HG03280 (cell line): ENCODE data around the gene KCTD11.
"Not testable (repeated sequence)": the region's sequence is repeated elsewhere in the genome, so short reads cannot be mapped to it uniquely, and the experiment has no call there.

Experiments
- ATAC-seq: cut with Tn5 transposase; IDR thresholded peaks from one replicate; pipeline ENCODE4 v1.9.1; 2021; ENCODE audit warnings: mild to moderate bottlenecking, moderate library complexity; ENCODE audit not compliant: unreplicated experiment

KCTD11 gene

DNA sequence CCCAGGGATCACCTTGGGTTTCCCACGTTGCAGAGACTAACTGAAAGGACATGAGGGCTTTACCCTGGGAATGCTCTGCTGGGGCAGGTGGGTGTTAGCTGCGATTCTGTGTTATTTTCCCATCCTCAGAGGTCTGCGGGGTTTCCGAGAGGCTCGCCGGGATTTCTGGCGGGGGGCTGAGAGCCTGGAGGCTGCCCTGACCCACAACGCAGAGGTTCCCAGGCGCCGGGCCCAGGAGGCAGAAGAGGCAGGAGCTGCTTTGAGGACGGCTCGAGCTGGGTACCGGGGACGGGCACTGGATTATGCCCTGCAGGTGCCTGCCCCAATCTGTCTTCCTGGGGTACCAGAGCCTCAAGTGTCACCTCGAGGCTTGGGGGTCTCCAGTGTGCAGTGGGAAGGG lies 8.7 kb upstream of the KCTD11 start:
- ATAC-seq = no peak

DNA sequence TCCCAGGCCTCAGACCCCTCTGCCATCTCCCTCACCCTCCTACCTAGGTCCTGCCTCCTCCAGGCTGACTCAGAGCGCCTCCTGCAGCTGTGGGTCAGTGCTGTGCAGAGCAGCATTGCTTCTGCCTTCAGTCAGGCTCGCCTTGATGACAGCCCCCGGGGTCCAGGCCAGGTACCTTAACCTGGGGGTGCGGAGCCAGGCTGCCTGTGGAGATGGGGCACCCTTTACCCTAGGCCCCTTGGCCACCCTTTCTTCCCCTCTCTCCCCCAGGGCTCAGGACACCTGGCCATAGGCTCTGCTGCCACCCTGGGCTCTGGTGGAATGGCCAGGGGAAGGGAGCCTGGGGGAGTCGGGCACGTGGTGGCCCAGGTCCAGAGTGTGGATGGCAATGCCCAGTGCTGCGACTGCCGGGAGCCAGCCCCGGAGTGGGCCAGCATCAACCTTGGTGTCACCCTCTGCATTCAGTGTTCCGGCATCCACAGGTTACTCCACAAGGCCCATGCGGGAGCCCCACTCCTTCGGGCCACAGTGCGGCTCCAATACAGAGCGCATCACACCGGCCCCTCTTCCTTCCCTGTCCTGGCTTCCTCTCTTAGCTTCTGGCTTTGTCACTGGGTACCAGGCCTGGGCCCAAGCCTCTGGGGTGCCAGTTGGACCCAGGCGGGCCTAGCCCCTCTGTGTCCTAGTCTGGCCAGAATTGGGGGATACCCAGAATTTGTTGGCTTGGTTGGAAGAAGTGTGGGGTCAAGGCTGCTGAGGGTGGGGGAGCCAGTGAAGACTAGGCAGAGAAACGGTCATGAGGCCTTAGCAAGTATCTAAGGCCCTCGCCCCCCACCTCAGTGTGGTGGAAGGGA lies 5.0 kb upstream of the KCTD11 start:
- no peak for ATAC-seq

DNA sequence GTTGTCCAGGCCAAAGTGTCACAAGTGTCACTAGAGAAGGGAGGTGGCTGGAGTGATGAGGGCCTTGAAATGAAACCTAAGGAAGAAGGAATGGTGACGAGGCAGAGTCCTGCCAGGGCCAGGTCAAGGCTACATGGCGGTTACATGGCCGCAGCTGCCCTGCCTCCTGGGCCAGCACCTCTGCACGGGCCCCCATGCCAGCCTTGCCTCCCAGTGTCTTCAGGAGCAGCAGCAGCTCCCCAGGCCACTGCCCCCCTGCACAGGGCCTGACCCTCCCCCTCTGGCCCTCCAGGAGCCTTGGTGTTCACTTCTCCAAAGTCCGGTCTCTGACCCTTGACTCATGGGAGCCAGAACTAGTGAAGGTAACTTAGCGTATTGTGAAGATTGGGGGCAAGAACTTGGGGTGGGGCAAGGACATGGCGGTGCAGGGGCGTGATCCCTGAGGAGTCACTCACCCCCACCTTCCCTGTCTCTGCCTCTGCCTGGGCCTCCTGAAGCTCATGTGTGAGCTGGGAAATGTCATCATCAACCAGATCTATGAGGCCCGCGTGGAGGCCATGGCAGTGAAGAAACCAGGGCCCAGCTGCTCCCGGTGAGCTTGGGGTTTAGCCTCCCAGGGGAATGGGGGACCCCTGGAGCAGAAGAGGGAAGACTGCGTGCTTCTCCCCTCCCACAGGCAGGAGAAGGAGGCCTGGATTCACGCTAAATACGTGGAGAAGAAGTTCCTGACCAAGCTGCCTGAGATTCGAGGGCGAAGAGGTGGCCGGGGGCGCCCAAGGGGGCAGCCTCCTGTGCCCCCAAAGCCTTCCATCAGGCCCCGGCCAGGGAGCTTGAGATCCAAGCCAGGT lies 4.1 kb upstream of the KCTD11 start:
- ATAC-seq = no peak

DNA sequence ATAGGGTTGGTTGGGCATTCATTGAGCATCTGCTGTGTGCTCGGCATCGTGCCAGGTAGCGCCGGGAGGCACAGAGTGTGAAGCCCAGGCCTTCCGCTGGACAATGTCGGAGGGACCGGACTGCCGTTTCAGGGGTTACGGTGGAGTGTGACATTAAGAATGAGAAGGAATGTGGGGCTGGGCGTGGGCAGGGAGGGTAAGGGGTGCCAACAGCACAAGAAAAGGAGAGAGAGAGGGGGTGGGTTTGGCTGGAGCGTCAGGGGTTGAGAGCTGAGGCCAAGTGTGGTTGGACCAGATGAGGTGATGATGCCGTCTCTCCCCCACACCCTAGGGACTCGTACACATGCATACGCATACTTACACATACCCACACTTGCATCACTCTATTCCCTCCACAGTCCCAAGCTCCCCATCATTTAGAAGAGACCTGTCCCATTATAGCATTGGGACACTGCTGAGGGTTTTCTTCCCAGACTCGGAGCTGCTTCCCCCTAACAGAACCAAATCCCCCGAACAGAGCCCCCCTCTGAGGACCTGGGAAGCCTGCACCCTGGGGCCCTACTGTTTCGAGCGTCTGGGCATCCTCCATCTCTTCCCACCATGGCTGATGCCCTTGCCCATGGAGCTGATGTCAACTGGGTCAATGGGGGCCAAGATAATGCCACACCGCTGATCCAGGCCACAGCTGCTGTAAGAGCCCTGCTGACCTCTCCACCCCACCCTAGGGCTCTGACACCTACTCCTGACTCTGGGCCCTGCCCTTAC lies 3.3 kb upstream of the KCTD11 start:
- no peak for ATAC-seq

DNA sequence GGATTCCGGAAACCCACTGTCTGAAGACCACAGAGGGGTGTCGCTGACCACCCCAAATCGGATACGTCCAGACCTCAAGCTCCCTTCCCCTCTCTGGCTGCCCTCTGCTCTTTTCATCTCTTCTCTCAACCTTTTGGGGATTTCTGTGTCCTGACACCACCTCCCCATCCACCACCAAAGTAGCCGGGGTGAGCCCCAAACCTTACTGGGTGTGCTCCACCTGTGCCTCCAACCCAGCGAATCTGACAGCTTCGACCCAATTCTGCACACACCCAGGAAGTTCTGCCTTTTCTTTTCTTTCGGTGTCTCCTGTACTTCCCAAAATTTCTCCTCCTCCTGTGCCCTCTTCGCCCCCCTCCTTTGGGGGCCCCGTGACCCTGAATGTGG lies 534 bp downstream of the KCTD11 start:
- ATAC-seq = no peak

DNA sequence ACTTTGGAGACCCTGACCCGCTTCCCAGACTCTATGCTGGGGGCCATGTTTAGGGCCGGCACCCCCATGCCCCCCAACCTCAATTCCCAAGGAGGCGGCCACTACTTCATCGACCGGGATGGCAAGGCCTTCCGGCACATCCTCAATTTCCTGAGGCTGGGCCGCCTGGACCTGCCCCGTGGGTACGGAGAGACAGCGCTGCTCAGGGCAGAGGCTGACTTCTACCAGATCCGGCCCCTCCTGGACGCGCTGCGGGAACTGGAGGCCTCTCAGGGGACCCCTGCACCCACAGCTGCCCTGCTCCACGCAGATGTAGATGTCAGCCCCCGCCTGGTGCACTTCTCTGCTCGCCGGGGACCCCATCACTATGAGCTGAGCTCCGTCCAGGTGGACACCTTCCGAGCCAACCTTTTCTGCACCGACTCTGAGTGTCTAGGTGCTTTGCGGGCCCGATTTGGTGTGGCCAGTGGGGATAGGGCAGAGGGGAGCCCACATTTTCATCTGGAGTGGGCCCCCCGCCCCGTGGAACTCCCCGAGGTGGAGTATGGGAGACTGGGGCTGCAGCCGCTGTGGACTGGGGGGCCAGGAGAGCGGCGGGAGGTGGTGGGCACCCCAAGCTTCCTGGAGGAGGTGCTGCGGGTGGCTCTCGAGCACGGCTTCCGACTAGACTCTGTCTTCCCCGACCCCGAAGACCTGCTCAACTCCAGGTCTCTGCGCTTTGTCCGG lies 1.1 kb downstream of the KCTD11 start:
- ATAC-seq = no peak

DNA sequence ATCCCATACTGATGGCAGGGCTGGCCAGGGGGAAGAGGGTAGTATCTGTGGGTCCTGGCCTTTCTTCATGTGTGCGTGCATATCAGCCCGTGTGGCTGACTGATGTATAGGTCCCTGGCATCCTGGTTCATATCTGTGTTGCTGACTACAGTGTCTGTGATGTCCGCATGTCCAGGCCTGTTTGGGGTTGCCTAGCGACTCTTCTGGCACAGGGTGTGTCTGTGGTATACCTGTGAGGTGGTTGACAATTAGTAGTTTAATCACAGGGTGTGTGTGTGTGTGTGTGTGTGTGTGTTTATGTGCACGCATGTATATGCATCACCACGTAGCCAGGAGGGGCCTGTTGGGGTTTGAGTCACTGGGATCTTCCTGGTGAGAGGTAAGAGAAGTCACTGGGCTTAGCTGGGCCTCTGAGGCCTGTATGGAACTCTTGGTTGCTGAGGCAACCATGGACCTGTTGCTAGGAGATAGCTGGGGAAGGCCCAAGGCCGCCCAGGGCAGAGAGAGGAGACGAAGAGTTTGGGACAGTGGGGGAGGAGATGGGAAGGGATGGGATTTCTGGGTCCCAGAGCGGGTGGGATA lies 2.4 kb downstream of the KCTD11 start:
- ATAC-seq = no peak

DNA sequence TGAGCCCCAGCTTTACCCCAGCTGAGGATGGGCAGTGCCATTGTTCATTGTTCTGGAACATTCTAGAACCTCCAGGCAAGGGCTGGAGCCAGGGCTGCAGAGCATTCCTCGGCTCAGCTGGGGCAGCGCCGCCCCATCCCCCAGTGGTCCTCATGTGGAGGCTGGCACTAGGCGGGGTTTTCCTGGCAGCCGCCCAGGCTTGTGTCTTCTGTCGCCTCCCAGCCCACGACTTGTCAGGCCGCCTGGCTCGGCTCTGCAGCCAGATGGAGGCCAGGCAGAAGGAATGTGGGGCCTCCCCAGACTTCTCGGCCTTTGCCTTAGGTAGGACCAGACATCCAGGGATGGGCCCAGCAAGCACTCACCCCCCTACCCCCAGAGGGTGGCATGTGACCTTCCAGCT lies 3.1 kb downstream of the KCTD11 start, which contains the start of gene TMEM95:
Gene TMEM95 (plus strand): TSS at position 104 of the 400 bp plus-strand sequence. CDS start 49 bp downstream, at position 153.
- no peak for ATAC-seq

DNA sequence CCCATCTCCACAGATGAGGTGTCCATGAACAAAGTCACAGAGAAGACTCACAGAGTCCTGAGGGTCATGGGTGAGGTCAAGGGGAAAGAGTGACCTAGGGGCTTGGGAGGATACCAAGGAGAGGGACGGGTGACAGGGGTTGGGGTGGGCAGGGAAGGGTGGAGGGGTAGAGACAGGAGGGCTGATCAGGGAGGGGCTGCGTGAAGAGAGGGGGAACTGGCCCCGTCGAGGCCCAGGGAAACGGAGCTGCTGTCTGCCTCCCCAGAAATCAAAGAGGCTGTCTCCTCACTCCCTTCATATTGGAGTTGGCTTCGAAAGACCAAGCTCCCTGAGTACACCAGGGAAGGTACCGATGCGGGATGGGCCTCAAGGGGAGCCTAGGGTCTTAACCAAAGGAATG lies 3.6 kb downstream of the KCTD11 start:
- no peak for ATAC-seq

DNA sequence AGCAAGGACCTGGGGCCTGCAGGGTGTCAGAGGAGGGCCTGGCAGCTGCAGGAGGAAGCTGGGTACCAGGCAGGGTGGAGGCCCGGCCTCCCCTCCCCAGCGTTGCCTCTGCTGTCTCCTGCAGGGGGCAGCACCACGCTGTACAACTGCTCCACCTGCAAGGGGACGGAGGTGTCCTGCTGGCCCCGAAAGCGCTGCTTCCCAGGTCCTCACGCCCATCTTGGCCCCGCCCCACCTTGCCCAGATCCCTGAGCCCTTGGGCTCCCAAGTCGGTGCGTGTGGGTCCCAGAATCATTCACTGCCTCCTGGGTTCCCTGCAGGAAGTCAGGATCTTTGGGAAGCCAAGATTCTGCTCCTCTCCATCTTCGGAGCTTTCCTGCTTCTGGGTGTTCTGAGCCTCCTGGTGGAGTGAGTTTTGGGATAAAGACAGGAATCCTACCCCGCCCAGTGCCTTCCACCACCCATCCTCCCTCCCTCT lies 4.1 kb downstream of the KCTD11 start:
- ATAC-seq = no peak

DNA sequence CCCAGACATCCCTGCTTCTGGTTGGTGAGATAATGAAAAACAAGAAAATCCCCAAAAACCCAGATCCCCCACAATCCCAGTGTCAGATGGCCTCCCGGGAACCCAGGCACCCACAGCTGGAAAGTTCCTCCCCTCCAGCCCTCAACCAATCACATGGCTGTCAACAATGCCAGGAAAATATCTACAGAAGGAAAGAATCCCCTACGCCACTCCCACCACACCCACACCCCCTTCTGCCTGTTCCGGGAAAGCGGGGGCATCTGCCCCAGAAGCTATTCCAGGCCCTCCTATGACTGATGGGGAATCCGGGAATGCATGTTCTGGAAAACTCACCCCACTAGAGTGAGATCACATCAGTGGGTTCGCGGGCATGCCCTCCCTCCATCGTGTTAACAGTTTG lies 4.8 kb downstream of the KCTD11 start:
- ATAC-seq = no peak

DNA sequence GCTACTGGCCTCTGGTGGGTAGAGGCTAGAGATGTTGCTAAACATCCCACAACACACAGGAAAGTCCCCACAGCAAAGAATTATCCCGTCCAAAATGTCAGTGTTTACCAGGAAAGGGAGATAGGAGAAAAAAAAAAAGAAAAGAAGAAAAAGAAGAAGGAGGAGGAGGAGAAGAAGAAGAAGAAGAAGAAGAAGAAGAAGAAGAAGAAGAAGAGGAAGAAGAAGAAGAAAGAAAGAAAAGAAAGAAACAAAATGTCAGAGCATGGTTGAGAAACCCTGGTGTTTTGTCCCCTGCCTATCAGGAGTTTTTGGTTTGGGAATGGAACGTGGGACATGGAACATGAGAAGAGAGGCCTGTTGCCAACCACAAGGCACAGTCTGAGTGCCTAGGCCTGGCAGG lies 5.4 kb downstream of the KCTD11 start:
- no peak for ATAC-seq

DNA sequence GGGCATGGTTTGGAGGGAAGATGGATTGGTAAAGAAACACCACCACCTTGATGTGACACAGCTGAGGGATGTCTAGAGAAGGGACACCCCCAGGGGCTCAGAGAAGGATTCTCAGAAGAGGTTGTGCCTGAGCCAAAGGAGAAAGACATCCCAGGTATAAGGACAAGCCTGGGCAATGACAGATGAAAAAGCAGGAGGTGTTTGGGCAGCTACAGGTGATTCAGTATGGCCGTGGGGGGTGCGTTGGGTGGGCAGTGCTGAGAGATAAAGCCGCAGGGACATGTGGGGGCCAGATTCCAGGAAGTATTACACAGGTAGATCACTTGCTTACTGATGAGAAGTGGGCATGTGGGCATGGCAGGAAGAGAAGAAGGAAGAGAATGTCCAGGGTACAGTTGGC lies 9.9 kb downstream of the KCTD11 start:
- ATAC-seq = no peak

DNA sequence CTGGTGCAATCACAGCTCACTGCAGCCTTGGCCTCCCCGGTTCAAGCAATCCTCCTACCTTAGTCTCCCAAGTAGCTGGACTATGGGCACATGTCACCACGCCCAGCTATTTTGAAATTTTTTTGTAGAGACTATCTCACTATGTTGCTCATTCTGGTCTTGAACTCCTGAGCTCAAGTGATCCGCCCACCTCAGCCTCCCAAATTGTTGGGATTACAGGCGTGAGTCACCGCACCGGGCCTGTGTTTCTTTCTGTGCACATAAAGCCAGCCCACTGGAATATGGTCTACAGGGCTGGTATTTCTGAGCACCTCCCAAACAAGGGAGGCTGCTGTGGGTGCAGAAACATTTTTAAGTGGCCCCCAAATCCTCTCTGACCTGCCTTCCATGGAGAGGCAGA lies 11.3 kb downstream of the KCTD11 start:
- ATAC-seq = no peak

DNA sequence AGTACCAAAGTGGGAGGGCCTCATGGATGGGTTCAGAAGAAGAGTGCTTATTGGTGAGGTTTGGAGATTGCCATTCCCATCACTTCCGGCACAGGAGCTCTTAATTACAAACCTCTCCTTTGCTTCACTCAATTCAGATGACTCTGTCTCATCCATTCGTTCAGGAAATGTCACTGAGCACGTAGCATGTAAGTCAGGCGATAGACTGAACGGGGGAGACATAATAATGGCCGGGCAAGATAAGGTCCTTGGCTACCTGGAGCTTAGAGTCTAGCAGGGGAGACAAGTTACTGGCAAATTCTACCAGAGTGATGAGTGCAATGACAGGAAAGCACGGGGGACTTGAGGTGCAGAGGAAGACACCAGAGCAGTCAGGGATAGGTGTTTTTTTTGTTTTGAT lies 14.0 kb downstream of the KCTD11 start:
- not testable (repeated sequence) for ATAC-seq

DNA sequence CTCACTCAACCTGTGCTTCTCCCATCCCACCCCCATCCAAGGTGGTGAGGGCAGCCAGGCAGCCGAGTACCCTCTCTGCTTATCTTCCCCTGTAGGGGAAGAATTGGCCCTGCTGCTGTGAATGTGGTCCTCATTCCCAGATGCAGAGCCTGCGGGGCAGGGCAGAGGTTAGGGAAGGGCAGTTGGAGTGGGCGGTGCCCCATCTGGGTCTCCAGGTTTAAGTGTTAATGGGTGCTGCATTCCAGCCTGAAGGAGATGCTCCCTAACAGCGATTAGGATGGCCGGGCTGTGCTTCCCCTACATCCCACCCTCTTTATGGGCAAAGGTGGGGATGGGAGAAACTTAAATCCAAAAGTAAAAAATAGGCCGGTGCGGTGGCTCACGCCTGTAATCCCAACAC lies 15.1 kb downstream of the KCTD11 start:
- ATAC-seq = no peak

DNA sequence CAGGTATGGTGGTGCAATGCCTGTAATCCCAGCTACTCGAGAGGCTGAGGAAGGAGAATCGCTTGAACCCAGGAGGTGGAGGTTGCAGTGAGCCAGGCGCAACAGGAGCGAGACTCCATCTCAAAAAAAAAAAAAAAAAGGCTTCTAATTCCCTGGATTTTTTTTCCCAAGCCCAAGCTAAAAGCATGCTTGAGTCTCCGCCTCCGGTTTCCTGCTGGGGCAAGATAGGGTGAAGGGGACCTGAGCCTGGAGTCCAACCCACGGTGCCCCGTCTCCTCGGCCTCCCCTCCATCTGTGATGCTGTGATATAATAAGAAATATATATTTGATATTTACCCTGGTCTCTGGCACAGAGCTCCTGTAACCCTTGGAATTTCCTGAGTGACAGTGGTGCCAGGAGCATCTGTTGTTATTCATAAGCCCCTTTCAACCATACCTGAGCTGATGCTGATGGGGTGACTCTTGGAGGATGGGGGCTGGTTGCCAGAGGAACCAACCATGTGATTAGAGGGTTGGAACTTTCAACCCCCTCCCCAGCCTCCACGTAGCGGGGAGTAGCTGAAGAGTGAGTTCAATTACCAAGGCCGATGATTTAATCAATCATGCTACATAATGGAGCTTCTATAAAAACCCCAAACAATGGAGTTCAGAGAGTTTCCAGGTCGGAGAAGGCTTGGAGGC lies 16.1 kb downstream of the KCTD11 start:
- no peak for ATAC-seq

DNA sequence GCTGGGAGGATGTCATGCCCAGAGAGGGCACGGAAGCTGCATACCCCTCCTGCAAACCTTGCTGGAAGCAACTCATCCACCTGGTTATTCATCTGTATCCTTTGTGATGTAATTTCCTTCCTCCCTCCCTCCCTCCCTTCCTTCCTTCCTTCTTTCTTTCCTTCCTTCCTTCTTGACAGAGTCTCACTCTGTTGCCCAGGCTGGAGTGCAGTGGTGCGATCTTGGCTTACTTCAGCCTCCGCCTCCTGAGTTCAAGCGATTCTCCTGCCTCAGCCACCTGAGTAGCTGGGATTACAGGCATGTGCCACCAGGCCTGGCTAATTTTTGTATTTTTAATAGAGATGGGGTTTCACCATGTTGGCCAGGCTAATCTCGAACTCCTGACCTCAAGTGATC lies 16.6 kb downstream of the KCTD11 start:
- ATAC-seq = not testable (repeated sequence)

DNA sequence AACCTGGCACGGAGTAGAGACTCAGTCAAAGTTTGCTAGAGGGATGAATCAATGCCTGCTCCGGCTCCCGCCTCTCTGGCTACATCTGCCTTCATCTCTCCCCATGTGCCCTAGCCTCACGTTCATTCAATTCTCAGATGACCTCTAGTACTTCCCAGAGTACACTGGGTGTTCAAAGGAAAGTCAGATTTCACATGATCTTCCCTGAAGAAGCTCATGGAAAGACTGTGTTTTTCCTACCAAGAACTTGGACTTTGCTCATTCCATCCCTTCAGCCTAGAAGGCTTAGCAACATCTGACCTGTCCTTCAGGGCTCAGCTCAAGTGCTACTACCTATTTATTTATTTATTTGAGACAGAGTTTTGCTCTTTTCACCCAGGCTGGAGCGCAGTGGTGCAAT lies 17.9 kb downstream of the KCTD11 start:
- ATAC-seq = no peak

DNA sequence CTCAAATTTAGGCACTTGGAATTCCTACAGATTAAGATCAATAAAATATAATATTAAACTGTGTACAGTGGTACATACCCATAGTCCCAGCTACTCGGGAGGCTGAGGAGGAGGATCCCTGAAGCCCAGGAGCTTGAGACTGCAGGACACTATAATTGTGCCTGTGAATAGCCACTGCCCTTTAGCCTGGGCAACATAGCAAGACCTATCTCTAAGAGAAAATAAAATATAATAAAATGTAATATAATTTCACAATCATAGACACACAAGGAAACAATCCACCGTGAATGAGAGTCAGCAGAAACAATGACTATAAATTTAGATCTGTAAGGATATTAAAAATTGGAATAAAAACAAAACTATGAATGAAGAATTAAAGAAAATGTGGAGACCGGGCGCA lies 18.9 kb downstream of the KCTD11 start:
- no peak for ATAC-seq
